ENCODE results near the gene SART1.

DNA sequence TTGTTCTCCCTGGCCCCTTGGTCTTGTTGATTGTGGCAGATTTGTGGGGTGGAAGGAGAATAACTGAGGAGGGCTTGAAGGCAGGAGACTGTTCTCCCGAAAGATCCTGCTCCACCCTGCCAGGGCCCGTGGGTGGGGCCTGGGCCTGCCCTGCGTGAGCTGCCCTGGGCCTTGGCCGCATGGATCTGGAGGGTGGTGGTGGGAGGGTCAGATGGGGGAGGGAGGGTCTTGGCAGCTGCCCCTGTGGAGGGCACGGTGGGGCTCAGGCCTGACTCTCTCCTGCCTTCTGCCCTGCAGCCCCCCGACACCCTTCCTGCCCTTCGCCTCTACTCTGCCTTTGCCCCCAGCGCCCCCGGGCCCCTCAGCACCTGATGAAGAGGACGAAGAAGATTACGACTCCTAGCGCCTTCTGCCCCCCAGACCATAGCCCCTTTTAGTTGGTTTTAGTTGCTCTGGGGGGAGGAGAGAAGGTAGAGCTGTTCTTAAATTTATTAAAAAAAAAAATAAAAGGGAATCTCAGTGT lies 40.4 kb upstream of the SART1 start:
- TF ChIP-seq, protein P1, sequence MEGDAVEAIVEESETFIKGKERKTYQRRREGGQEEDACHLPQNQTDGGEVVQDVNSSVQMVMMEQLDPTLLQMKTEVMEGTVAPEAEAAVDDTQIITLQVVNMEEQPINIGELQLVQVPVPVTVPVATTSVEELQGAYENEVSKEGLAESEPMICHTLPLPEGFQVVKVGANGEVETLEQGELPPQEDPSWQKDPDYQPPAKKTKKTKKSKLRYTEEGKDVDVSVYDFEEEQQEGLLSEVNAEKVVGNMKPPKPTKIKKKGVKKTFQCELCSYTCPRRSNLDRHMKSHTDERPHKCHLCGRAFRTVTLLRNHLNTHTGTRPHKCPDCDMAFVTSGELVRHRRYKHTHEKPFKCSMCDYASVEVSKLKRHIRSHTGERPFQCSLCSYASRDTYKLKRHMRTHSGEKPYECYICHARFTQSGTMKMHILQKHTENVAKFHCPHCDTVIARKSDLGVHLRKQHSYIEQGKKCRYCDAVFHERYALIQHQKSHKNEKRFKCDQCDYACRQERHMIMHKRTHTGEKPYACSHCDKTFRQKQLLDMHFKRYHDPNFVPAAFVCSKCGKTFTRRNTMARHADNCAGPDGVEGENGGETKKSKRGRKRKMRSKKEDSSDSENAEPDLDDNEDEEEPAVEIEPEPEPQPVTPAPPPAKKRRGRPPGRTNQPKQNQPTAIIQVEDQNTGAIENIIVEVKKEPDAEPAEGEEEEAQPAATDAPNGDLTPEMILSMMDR (conservative IDR thresholded peaks at IDR 0.05 in 1 of 2, IDR thresholded peaks at IDR 0.05 in 1 of 2; ENCODE audit: low read depth in 1 of 2, low read length in 2 of 2): no peak
- TF ChIP-seq EZH2 (IDR thresholded peaks at IDR 0.05; ENCODE audit: low read length, missing control alignments): no peak
